Astrocyte (in vitro differentiated cells and primary cell): ENCODE data around the gene NRARP. TPM values are rescaled to one million over a fixed set of nuclear protein-coding genes. Genes with fewer than 3 reads are reported as not detected.

Experiments used
- DNase-seq: peaks from one replicate; pipeline ENCODE4 v3.0.0-alpha.2; 2010; ENCODE audit warnings: low read depth
- FAIRE-seq: peaks from 2 replicates; lab custom pipeline; 2011; peaks lifted over from hg19 to GRCh38; lab: Jason Lieb, UNC
- H2AFZ ChIP-seq: 2 replicates; pipeline ENCODE4 v1.6.0; 2012; ENCODE audit warnings: low read depth, low read length, inconsistent platforms
- H3K27ac ChIP-seq: 2 replicates; pipeline ENCODE4 v1.5.1; 2011; ENCODE audit warnings: low read depth, low read length, inconsistent platforms
- H3K27me3 ChIP-seq: 2 replicates; pipeline ENCODE4 v1.6.0; 2011; ENCODE audit warnings: low read length, inconsistent platforms; ENCODE audit not compliant: insufficient read depth
- H3K36me3 ChIP-seq: 2 replicates; pipeline ENCODE4 v1.5.1; 2011; ENCODE audit warnings: low read length, inconsistent platforms; ENCODE audit not compliant: insufficient read depth
- H3K4me1 ChIP-seq: 2 replicates; pipeline ENCODE4 v1.5.1; 2011; ENCODE audit warnings: low read length, inconsistent platforms; ENCODE audit not compliant: insufficient read depth
- H3K4me2 ChIP-seq: 2 replicates; pipeline ENCODE4 v1.6.0; 2012; ENCODE audit warnings: low read length, inconsistent platforms
- H3K4me3 ChIP-seq: 2 replicates; pipeline ENCODE4 v1.5.1; 2011; ENCODE audit warnings: low read depth, mild to moderate bottlenecking, low read length, inconsistent platforms; ENCODE audit not compliant: insufficient read depth
- H3K79me2 ChIP-seq: 2 replicates; pipeline ENCODE4 v1.6.0; 2012; ENCODE audit warnings: mild to moderate bottlenecking, low read length, inconsistent platforms; ENCODE audit not compliant: insufficient read depth
- H3K9ac ChIP-seq: 2 replicates; pipeline ENCODE4 v1.6.0; 2012; ENCODE audit warnings: mild to moderate bottlenecking, low read length, inconsistent platforms
- H3K9me3 ChIP-seq: 2 replicates; pipeline ENCODE4 v1.5.1; 2012; ENCODE audit warnings: low read depth, mild to moderate bottlenecking, low read length, inconsistent platforms; ENCODE audit not compliant: insufficient read depth
- H4K20me1 ChIP-seq: 2 replicates; pipeline ENCODE4 v1.6.0; 2012; ENCODE audit warnings: low read length, inconsistent platforms; ENCODE audit not compliant: insufficient read depth
- H3K27ac Mint-ChIP-seq: one replicate; pipeline ENCODE4 v1.8.0; 2021; ENCODE audit warnings: mild to moderate bottlenecking, mixed read lengths; ENCODE audit not compliant: unreplicated experiment
- H3K27me3 Mint-ChIP-seq: one replicate; pipeline ENCODE4 v1.8.0; 2021; ENCODE audit warnings: low read depth, mixed read lengths; ENCODE audit not compliant: unreplicated experiment
- H3K36me3 Mint-ChIP-seq: one replicate; pipeline ENCODE4 v1.8.0; 2021; ENCODE audit warnings: low read depth, mixed read lengths; ENCODE audit not compliant: unreplicated experiment
- H3K4me1 Mint-ChIP-seq: one replicate; pipeline ENCODE4 v1.8.0; 2021; ENCODE audit warnings: low read depth, mixed read lengths; ENCODE audit not compliant: unreplicated experiment
- H3K4me3 Mint-ChIP-seq: one replicate; pipeline ENCODE4 v1.8.0; 2021; ENCODE audit warnings: mild to moderate bottlenecking, moderate library complexity, mixed read lengths; ENCODE audit not compliant: unreplicated experiment
- H3K9me3 Mint-ChIP-seq: one replicate; pipeline ENCODE4 v1.8.0; 2021; ENCODE audit warnings: mild to moderate bottlenecking, mixed read lengths; ENCODE audit not compliant: unreplicated experiment
- CTCF ChIP-seq: IDR thresholded peaks from 2 replicates; pipeline ENCODE4 v1.5.1; 2011; ENCODE audit warnings: low read depth, mild to moderate bottlenecking, inconsistent platforms, low read length, moderate library complexity; ENCODE audit not compliant: insufficient read depth
- EZH2 ChIP-seq: IDR thresholded peaks from 2 replicates; pipeline ENCODE4 v1.6.1; 2012; ENCODE audit warnings: mild to moderate bottlenecking, low read length, inconsistent platforms; ENCODE audit not compliant: insufficient read depth
- total RNA-seq: library from RNA; stranded (reverse); gene quantifications from 2 replicates; pipeline ENCODE4 v1.2.1, GENCODE V29; 2021

Gene NRARP
- total RNA-seq, 1 donor from 2014 or later, result 7.3 TPM

GRCh38 chr9:137311986-137312851, 10.1 kb upstream of the NRARP start:
- no peak for TF ChIP-seq CTCF
- TF ChIP-seq EZH2, result no peak
- peaks cover 5% of the 10 kb centered on the region for H3K4me1 ChIP-seq
- Mint-ChIP-seq H3K36me3 (no peaks in the 10 kb centered on the region), H3K27me3 (peaks cover 2% of the 10 kb centered on the region), H3K4me1 (no peaks in the 10 kb centered on the region), H3K9me3 (no peaks in the 10 kb centered on the region), H3K4me3 (no peak overlapping the region), H3K27ac (no peak overlapping the region)
- H2AFZ ChIP-seq, result no peak overlapping the region
- no peak overlapping the region for H3K4me2 ChIP-seq
- H3K9me3 ChIP-seq, result no peaks in the 10 kb centered on the region
- no peaks in the 10 kb centered on the region for H3K27me3 ChIP-seq
- H4K20me1 ChIP-seq, result no peaks in the 10 kb centered on the region
- H3K27ac ChIP-seq, result no peak overlapping the region
- H3K9ac ChIP-seq, result peak overlapping the region; percentile 23
- H3K79me2 ChIP-seq, result no peaks in the 10 kb centered on the region
- no peak for FAIRE-seq
- no peaks in the 10 kb centered on the region for H3K36me3 ChIP-seq
- H3K4me3 ChIP-seq, result no peak overlapping the region
- DNase-seq, result no peak

GRCh38 chr9:137311171-137311985, 9.3 kb upstream of the NRARP start:
- no peak overlapping the region for H3K4me2 ChIP-seq
- H3K4me1 ChIP-seq, result peaks cover 4% of the 10 kb centered on the region
- H4K20me1 ChIP-seq, result no peaks in the 10 kb centered on the region
- DNase-seq (peak; percentile 30), FAIRE-seq (no peak)
- Mint-ChIP-seq H3K4me3 (no peak overlapping the region), H3K27ac (no peak overlapping the region), H3K27me3 (peaks cover 2% of the 10 kb centered on the region), H3K4me1 (no peaks in the 10 kb centered on the region), H3K36me3 (no peaks in the 10 kb centered on the region), H3K9me3 (no peaks in the 10 kb centered on the region)
- TF ChIP-seq EZH2, result no peak
- TF ChIP-seq CTCF, result no peak
- no peaks in the 10 kb centered on the region for H3K9me3 ChIP-seq
- no peak overlapping the region for H2AFZ ChIP-seq
- no peak overlapping the region for H3K4me3 ChIP-seq
- H3K27me3 ChIP-seq, result no peaks in the 10 kb centered on the region
- no peaks in the 10 kb centered on the region for H3K79me2 ChIP-seq
- H3K27ac ChIP-seq, result no peak overlapping the region
- no peaks in the 10 kb centered on the region for H3K36me3 ChIP-seq
- peak overlapping the region; percentile 23 for H3K9ac ChIP-seq
